Activated CD4-positive, CD25-positive, alpha-beta regulatory T cell treated with anti-CD3 and anti-CD28 coated beads, Interleukin-2, amount 50 U/mL, for 16 hours (primary cell): ENCODE results near the gene EXOC6B.
"Not testable (repeated sequence)": the region's sequence is repeated elsewhere in the genome, so short reads cannot be mapped to it uniquely, and the experiment has no call there.

Source experiments
- DNase-seq: peaks from one replicate; pipeline ENCODE4 v3.0.0-alpha.2; 2020; ENCODE audit warnings: low read depth, low spot score

EXOC6B gene

DNA sequence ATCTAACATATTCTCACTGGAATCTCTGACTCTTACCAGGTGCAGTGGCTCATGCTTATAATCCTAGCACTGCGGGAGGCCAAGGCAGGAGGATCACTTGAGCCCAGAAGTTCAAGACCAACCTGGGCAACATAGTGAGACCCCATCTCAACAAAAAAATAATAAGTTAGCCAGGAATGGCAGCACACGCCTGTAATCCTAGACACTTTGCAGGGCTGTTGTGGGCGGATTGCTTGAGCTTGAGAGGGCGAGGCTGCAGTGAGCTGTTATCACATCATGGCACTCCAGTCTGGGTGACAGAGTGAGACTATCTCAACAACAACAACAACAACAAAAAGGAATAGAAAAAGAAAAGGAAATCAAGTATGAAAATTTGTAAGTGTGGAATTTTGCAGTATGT, 371.6 kb downstream of the EXOC6B start:
- no peak for DNase-seq

DNA sequence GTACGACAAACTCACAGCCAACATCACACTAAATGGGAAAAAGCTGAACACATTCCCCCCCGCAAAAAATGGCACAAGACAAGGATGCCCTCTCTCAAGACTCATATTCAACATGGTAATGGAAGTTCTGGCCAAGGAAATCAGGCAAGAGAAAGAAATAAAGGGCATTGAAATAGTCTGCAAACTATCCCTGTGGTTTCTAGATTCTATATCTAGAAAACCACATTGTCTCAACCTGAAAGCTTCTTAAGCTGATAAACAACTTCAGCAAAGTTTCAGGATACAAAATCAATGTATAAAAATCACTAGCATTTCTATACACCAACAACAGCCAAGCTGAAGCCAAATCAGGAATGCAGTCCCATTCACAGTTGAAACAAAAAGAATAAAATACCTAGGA, 383.6 kb downstream of the EXOC6B start:
- no peak for DNase-seq

DNA sequence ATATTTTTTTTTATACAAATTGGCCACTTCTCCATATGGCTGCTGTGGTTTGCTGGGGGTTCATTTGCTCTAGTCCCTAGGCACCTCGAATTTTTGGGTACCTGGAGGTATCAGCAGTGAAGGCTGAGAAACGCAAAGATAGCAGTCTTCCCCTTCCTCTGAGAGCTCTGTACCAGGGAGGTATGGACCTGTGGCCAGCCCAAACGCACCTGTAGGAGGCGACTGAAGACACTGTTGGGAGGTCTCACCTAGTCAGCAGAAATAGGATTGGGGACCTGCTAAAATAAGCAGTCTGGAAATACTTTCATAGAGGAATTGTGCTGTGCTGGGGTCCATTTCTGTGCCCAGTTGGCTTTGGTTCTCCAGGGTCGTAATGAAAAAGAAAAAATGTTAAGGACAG, 385.9 kb downstream of the EXOC6B start:
- no peak for DNase-seq

DNA sequence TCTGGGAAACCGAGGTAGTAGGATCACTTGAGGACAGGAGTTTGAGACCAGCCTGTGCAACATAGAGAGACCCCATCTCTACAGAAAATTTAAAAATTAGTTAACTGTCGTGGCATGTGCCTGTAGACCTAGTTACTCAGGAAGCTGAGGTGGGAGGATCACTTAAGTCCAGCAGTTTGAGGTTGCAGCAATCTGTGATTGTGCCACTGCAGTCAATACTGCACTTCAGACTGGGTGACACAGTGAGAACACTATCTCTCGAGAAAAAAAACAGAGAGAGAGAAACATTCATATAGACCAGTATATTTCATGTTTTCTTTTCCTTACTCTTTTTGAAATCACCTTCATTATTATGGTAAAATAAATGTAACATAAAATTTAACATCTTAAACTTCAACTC, 387.5 kb downstream of the EXOC6B start:
- DNase-seq, result no peak

DNA sequence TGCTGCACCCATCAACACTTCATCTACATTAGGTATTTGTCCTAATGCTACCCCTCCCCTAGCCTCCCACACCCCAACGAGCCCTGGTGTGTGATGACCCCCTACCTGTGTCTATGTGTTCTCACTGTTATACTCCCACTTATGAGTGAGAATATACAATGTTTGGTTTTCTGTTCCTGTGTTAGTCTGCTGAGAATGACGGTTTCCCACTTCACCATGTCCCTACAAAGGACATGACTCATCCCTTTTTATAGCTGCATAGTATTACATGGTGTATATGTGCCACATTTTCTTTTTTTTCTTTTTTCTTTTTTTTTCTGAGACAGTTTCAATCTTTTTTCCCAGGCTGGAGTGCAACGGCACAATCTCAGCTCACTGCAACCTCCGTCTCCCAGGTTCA, 394.1 kb downstream of the EXOC6B start:
- DNase-seq, result no peak

DNA sequence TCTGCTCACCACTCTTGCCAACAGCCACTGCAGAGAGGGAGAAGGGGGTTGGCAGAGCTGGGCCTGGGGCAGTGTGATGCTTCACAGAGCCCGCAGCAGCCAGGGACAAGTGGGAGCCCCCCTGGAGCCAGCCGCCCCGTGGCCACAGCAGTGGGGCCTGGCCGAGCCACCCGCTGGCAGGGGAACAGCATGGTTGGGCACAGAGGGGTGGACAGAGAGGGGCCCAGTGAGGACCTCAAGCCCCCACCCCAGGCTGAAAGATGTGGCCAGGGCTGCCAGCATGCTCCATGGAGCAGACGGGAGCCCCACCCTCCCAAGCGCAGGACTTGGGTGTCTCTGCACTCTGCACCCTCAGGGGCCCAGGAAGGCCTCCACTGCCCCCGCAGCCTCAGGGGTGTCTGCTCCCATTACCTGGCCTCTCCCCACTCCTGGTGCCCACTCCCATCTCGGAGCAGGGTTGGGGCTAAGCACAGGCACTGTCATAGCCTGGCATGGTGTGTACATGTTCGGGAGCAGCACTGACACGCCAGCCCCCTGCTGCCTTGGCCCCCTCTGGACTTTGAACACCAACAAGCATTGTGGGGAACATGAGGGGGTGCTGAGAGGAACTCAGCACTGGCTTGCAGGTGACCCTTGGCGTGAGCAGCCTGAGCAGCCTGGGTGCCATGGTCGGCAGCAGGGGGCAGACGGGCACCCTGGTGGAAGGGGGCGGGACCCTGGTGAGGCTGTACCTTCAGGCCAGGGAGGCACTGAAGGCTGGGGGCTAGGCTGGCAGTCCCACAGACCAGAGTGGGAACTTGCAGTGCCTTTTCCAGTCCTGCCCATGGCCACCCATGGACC, 398.6 kb downstream of the EXOC6B start:
- DNase-seq, result no peak

DNA sequence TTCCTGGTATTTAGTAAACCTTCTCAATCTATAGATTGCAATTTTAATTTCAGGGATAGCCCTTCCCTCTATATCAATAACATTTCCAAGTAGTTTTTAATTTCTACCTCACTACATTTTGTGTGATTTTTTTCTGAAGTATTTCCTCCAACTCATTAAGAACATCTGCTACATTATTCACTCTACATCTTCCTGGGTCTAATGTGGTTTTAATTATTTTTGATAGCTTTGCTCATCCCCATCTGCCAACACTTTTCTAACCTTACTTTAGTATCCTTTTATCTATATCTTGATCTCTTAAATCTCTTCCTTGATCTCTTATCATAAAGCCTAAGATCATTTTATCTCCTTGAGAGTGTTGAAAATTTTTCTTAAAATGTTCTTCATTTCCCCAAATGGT, 399.8 kb downstream of the EXOC6B start:
- DNase-seq, result no peak

DNA sequence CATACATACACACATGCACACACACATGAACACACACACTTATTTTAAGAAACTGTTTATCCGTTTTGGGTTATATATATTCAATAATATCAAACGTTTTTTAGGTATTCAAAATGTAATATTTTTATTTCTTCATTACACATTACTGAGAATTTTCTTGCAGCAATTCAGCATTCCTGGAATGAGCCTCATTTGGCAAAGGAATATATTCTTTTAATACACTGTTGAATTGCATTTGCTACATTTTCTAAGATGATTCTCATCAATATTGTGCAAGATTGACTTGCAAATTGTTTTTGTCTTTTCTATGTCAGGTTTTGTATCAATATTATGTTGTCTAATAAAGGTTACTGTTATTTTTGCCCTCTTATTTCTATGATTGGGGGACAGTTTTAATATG, 402.1 kb downstream of the EXOC6B start:
- no peak for DNase-seq

DNA sequence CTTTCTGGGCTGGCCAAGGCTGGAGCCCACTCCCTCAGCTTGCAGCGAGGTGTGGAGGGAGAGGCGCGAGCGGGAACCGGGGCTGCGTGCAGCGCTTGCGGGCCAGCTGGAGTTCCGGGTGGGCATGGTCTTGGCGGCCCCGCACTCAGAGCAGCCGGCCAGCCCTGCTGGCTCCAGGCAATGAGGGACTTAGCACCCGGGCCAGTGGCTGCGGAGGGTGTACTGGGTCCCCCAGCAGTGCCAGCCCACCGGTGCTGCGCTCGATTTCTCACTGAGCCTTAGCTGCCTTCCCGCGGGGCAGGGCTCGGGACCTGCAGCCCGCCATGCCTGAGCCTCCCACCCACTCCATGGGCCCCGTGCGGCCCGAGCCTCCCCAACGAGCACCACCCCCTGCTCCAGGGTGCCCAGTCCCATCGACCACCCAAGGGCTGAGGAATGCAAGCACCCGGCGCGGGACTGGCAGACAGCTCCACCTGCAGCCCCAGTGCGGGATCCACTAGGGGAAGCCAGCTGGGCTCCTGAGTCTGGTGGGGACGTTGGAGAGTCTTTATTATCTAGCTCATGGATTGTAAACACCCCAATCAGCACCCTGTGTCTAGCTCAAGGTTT, 404.0 kb downstream of the EXOC6B start:
- not testable (repeated sequence) for DNase-seq

DNA sequence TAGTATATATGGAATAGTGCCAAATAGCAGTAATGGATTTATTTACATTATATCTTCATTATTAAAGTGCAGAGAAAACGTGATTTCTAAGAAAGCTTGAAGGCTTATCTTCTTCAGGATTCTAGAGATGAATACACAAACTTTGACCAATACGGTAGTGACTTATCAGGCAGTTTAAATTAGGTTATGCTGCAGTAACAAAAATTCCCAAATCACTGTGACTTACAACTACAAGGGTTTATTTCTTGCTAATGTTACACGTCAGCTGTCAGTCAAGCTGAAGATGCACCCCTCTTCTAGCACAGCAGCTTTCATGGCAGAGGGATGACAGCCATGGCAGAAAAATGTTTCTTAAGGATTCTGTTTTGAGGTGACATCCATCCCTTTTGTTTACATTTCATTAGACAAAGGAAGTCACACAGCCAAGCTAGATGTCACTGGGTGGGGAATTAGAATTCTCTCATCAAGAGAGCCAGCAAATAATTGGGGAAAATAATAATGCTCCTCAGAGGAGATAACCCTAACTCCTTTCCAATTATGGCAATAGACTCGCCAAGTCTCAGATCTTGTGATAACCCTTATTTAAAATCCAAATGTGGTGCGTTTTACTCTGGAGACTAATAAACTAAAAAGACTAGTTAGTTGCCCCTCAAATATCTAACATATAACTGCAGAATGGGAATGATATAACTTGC, 409.9 kb downstream of the EXOC6B start:
- DNase-seq, result no peak

DNA sequence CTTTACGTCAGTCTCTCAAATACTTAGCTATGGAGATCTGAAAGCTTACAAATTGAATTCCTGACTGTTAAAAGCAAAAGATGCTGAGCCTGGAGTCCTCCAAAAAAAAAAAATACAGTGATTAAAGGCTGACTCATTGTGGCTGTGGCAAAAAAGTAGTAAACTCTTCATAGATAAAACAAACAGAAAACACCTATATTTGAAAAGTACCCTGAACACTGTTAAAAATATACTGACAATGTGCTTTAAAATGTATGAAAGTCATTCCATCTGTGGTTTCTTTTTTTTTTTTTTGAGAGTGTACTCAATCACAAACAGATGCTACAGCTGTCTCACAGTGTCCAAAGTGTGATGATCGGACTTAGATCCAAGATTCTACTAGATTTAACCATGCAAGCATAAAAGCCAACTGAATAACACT, 410.6 kb downstream of the EXOC6B start:
- no peak for DNase-seq

DNA sequence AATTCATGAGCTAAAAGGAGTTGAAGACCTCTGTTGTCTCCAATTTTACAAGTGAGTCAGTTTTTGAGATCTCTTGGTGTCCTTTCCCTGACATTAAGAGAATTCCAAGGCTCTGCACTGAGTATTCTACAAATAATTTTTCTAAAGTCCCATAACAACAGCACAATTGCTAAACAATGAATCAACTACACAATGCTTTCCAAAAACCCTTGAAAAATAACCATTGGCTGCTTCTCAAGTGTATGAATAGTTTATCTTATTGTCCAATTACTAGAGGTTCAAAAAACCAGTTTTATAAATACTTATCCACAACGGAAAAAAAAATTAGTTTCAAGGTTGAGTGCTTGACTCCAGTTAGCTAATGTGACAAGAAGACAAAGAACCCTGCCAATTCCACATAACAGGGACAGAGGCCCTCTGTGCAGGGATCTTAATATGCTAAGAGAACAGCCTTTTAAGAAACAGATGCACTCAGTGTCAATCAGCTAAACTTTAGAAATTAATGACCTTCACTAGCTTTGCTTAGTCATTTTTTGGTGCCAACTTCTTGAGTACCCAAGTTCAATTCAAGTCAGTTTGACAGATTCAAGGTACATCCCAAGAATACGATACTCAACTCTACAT, 411.6 kb downstream of the EXOC6B start:
- no peak for DNase-seq

DNA sequence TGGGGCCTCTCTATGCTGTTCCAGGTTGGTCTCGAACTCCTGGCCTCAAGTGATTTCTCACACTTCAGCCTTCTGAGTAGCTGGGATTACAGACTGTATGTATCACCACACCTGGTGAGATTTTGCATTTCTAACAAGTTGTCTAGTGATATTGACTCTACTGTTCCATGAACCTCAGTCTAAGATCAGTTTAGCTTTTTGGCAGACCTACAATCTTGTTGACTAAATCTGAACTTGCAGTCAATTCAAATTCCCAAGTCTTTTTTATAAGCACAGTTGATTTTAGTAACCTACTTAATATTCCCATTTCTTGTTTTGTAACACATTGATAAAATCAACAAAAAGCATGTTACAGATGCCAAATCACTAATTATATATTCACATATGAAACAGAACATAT, 412.1 kb downstream of the EXOC6B start:
- no peak for DNase-seq

DNA sequence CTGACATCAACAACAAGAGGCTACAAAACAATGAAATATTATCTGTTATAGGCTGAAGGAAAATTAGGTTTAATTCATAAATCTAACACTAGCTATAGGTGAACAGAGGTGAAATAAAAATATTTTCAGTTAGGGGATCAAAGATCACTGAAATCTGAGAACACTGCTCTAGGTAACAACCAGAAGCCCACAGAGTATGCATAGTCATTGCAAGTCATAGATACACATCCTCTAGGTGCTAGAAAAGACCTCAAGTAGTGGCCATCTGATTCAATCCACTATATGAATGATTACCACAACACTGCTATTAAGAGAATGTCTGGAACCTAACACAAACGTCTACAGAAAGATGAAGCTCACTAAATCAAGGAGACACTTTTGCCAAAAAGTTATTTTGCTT, 413.6 kb downstream of the EXOC6B start:
- no peak for DNase-seq

DNA sequence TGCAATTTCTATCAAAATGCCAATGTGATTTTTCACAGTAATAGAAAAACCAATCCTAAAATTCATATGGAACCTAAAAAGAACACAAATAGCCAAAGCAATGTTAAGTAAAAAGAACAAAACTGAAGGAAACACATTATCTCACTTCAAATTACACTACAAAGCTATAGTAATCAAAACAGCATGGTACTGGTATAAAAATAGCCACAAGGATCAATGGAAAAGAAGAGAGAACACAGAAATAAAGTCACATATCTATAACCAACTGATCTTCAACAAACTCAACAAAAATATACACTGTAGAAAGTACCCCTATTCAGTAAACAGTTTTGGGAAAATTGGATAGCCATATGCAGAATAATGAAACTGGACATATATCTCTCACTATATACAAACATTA, 426.0 kb downstream of the EXOC6B start:
- no peak for DNase-seq

DNA sequence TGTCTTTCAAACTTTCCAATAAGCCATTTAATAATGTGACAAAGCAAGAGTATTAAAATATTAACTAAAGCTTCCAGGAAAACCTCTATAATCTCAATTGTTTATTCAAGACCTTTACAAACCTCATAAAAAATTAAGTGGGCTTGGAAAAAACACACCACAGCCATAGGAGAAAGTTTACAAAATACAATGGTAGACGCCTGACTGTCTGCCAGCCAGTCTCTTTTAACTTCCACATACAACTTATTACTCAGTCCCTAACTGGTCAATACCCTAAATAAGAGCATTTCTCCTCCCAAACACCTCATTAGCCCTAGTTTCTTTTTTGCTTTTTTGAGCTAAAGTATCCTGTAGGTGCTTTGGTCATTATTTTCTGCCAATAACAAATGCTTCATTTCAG, 430.7 kb downstream of the EXOC6B start:
- no peak for DNase-seq

DNA sequence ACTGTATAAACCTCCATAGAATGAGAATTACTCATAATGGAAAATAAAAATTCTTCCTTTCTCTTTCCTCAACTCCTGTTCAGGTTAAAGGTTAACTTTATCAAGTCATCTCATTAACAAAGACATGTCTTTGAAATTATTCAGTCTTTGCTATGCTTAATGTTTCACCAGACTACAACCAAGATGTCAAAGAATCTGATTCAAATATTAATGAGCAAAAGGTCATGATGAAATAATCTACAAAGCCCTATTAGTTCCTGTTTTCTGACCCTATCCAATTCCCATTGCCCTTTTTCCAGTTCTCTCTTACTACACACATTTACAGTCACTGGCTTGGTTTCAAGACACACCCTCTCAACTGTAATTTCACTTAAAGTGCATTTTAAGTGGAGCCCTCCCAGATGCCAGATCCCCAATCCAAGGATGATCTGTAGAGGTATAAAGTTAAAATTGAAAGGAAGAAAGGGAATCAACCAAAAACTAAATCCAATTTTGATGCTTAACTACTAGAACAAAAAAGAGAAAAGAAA, 431.2 kb downstream of the EXOC6B start:
- DNase-seq, result no peak

DNA sequence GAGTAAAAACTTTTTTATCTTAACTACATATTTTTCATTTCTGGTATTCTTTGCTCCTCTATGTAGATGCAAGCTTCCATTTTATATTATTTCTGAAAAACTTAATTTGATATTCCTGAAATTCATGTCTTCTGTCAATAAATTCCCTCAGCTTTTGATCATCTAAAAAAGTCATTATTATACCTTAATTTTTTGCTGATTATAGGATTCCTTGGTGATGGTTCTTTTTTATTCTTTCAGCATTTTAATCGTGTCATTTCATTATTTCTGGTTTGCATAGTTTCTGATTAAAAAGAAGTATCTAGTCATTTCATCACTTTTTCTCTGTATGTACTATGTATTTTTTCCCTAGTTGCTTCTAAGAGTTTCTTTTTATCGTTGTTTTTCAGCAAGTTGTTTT, 436.4 kb downstream of the EXOC6B start:
- no peak for DNase-seq

DNA sequence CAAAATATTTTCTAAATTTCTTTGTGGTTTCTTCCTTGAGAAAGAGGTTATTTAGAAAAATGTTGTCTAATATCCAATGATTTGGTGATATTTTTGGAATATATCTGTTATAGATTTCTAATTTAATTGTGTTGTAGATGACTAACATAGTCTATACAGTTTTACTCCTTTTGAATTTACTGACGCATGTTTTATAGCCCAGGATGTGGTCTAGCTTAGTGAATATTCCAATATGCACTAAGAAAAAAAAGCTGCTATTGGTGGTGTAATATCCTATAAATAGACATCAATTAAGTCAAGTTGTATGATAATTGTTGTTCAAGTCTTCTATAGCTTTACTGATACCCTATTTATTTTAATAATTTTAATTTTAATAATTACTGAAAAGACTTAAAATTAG, 437.6 kb downstream of the EXOC6B start:
- no peak for DNase-seq

DNA sequence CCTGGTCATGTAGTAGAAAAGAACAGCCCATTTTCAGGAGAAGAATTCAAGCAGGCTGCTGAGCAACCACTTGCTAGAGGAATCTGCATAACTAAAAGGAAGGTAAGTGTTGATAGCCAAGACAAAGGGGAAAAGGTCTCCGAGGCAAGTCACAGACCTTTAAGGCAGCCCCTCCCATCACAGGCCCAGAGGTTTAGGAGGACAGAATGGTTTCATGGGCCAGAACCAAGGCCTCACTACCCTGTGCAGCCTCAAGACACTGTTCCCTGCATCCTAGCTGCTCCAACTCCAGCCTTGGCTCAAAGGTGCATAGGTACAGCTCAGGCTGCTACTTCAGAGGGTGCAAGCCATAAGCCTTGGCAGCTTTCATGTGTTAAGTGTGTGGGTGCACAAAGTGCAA, 439.5 kb downstream of the EXOC6B start:
- no peak for DNase-seq

DNA sequence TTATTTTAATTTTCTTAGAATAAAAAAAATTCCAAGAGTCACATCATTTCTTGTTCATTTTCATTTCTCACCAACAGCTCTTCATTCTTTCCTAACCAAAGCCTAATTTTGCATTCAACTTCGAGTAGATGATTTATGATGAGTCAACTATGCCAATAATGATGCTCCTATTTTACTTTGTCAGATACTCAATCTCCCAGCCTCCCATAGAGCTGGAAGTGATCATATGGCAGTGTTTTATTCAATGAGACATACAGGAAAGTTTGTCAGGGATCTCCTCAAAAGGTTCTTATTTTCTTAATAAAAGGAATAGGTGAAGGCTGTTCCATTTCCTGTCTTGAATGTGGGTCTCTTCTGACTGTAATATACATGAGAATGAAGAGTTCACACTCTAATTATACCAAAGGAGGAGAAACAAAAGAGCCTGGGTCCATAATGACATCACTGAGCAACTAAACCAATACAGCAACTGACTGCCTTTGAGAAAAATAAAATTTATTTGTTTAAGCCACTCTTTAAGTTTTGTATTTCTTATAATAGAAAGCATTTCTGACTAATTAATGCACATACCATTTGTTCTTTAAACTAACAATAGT, 447.0 kb downstream of the EXOC6B start:
- no peak for DNase-seq
